ENCODE data around the gene YKT6.

GRCh38 chr7:44216521-44217222 lies 15.9 kb downstream of the YKT6 start:
- TF ChIP-seq CTCF (IDR thresholded peaks at IDR 0.05) (no peak), POLR2A (IDR thresholded peaks at IDR 0.05) (no peak)

All from transverse colon (tissue), 3 donors.